Germinal center (tissue), 1 donor: ENCODE data around the gene LHPP.

ENCODE experiments used
- DNase-seq: peaks from one replicate; pipeline ENCODE4 v3.0.0; 2012; ENCODE audit warnings: mixed read lengths, low spot score

Gene LHPP

DNA sequence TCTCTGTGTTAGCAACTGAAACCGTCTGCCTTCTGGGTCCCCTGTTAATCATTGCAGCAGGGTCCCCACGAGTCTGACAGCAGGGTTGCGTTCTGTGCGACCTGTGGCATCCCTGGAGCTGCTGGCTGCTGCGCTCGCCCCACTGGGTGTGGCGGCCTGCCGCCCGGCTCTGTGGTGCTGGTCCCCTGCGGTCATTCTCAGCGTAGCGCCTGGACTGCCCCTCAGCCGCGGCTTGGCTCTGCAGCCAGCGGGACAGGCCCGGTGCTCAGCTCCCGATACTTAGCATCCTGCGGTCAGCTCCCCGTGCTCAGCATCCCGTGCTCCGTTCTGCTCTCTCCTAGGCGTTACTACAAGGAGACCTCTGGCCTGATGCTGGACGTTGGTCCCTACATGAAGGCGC, 35.0 kb downstream of the LHPP start:
- DNase-seq: no peak

DNA sequence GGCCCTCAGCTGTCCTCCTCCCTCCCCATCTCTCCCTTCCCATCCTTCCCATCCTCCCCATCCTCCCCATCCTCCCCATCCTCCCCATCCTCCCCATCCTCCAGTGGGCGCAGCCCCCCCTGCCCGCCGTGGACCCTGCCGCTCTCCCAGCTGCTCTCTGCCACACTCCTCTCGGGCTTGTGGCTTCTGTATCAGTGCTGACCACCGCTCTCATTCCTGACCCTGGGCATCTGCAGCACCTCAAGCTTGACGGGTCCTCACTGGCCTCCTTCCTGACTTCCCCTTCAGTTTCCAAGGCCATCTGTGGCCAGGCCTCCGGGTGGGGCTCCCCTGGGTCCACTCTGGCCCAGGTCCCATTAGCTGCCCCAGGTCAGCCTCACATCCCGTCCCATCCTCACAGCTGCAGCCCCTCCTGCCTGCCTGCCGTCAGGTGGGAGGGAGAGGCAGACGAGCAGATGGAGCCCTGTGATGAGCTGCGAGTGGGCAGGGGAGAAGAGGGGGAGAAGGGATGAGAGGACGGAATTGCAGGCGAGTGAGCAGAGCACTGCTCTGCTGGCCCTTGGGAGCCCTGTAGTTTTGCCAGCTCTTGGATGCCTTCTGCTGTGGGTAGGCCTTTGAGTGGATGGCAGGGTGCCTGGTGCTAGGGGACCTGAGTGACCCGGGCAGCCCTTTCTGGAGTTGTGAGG, 35.7 kb downstream of the LHPP start:
- DNase-seq: no peak

DNA sequence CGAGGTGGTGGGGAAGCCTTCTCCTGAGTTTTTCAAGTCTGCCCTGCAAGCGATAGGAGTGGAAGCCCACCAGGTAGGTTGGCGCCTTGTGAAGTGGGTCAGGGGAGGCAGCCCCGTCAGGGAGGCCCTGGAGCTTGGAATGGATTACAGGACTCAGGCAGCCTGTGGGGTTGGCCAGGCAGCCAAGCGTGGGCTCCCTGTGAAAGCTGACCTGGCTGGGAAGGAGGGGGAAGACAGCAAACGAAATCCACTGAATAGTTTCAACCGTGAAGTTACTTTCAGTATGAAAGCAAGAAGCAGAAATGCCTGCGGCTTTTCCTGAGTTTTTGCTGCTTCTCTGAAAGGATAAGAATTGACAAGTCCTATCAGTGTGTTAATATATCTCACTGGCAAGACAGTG, 36.4 kb downstream of the LHPP start:
- no peak for DNase-seq

DNA sequence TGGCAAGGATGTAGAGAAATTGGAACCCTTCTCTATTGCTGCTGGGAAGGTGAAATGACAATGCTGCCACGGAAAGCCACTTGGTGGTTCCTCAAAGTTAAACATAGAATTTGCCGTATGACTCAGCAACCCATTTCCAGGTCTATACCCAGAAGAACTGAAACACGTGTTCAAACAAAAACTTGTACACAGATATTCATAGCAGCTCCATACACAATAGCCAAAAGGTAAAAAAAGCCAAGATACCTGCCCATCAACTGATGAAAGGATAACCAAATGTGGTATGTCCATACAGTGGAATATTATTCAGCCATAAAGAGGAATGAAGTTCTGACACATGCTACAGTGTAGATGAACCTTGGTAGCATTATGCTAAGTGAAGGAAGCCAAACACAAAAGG, 39.1 kb downstream of the LHPP start:
- DNase-seq: no peak

DNA sequence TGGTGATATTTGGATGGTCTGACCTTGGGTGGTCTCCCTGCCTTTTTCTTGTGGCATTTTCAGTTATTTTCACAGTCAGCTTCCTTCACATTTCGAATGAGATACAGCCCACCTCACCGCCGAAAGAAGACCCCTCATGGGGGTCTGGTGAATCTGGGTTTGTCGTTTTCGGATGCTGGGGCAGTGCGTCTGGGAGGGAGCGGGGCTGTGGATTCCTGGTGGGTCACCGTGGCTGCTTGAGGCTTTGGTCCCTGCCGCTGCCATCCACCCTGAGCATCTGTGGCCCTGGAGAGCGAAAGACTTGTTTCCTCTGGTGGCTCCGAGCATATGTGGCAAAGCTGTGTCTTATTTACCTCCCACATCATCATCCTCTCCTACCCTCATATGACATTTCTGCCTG, 43.1 kb downstream of the LHPP start:
- no peak for DNase-seq

DNA sequence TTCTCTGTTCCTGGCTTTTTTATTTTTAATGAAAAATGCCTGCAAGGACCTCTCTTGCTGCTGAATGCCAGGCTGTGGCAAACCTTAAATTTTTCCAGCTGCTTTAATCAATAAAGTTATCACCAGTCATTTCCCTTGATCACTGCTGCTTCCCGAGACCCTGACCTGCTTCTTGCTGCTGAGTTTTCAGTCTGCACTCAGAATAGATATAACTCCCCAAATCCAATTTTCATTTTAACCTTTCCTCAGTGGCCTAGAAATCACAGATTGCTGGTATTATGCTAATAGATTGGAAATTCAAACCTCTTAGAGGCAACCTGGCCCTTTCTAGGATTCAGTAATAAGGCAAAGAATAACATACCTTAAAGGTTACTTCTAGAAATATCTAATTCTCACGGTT, 43.7 kb downstream of the LHPP start:
- no peak for DNase-seq

DNA sequence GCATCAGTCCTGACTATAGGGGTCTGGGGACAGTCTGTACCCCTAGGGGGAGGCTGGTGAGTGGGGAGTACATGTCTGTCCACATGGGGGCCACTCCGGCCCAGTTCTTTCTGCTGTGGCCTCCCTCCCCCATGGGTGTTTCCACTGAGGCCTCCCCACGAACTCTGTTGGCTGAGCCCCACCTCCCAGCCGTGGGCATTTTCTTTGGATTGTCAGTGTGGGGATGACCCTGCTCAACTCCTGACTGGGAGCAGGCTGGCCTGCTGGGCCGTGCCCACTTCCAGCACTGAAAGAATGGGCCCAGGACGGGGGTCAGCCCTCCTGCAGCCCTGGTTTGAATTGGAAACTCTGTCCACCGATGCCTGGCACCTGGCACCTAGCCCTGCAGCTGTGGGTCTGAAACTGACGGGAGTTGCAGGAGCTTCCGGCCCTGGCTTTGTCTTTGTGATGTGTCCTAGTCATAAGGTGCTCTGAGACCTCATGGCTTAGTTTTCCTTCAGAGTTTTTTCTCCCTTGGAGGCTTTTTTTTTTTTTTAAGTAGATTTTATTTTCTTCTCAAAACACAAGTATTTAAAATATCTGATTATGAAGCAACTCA, 46.5 kb downstream of the LHPP start:
- DNase-seq: no peak

DNA sequence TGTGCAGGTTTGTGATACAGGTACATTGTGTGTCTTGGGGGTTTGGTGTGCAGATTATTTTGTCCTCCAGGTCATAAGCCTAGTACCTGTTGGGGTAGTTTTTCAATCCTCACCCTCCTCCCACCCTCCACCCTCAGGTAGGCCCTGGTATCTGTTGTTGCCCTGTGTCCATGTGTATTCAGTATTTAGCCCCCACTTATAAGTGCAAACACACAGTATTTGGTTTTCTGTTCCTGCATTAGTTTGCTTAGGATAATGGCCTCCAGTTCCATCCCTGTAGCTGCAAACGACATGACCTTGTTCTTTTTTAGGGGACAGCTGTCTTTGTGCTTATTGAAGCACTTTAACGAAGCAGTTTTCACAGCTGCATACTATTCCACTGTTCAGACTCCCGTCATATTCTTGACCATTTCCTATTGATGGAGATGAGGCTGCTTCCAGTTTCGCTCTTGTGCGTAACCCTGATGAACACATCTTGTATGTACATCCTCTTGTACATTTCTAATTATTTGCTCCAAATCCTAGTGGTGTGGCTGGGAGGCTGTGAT, 47.4 kb downstream of the LHPP start:
- no peak for DNase-seq

DNA sequence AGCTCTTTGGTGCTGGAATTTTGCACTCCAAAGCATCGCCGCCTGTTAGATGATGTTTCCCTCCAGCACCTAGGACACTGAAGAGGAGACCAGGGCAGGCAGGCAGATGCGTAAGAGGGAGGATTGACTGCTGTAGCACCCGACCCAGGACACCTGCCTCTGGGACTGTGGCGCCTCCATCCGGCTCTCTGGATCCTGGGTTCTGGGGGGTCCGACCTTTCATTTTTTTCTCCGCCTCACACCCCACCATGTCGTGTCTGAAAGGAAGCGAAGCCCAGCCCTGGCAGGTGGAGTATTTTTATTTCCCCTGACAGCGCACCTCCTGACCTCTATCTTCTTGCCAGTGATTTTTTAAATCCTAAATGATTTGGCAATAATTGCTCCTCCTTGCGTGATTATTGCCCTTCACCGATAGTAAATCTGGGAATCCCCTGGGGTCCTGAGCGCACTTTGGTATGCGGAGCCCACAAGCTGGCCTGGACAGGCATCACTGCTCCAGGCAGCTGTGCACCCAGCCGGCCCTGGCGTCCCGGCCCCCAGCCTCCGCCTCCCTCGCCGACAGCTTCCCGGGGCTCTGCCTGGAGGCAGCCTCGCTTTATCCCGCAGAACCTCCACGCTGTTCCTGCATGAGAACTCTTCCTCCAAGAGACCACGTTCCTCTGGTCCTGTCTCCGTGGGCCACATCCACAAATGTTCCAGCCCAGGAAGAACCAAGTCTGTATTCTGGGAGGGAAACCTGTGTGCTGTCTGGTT, 48.4 kb downstream of the LHPP start:
- no peak for DNase-seq

DNA sequence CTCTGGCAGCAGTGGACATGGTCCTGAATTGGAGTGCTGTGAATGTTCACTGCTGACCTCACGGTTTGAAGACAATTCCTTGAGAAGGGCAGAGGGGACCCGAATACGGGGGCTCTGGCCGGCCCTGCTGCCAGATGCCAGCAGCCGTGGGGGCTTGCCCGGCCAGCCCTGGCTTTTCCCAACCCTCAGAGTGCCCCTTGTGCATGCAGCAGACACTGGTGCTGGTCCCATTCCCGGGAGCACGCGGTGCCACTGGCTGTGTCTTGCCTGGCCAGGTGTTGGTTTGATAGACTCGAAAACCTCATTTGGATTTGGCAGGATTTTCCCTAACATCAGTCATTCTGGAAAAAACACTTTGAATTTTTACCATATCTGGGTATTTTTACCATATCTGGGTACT, 49.1 kb downstream of the LHPP start:
- no peak for DNase-seq

- DNase-seq: no peak
These were observed 49.8 kb downstream of the LHPP start for GRCh38 chr10:124511205-124512039.

- no peak for DNase-seq
These were observed 50.4 kb downstream of the LHPP start for GRCh38 chr10:124512040-124512428.

GRCh38 chr10:124512600-124512999, 51.0 kb downstream of the LHPP start:
- no peak for DNase-seq

DNA sequence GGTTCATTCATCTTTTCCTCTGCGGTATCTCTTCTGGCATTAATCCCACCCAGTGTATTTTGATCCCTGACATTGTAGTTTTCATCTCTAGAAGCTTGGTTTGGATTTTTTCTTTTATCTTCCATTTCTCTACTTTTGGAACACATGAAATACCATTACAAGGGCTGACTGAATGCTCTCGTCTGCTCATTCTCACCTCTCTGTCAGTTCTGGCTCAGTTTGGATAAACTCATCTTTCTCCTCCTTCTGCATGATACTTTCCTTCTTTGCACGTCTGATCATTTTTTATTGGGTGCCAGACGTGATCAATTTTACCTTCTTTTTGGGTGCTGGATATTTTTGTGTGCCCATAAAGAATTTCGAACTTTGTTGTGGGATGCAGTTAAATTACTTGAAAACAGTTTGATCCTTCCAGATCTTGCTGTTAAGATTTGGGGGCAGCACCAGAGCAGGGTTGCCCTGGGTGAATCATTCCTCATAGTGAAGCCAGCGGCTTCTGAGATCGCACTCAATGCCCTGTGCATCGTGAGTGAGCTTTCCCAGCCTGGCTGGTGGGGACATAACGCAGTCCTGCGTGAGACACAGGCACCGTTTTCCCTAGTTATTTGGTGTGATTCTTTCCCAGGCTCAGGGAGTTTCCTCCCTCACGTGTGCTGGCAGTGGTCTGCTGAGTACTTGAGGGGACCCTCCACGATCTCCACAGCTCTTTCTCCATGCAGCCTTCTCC, 53.8 kb downstream of the LHPP start:
- DNase-seq: no peak

DNA sequence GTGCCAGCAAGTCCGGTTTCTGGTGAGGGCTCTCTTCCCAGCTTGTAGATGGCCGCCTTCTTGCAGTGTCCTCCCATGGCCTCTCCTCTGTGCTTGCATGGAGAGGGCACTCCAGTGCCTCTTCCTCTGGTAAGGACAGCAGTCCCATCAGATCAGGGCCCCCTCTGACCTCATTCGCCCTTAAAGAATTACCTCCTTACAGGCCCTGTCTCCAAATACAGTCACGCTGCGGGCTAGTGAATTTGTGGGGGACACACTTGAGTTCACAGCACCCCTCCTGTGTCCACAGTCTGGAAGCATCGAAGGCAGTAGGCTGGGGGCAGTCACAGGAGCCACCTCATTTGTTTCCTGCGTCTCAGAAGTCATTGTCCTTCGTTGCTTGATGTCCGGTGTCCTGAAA, 54.6 kb downstream of the LHPP start:
- DNase-seq: no peak

DNA sequence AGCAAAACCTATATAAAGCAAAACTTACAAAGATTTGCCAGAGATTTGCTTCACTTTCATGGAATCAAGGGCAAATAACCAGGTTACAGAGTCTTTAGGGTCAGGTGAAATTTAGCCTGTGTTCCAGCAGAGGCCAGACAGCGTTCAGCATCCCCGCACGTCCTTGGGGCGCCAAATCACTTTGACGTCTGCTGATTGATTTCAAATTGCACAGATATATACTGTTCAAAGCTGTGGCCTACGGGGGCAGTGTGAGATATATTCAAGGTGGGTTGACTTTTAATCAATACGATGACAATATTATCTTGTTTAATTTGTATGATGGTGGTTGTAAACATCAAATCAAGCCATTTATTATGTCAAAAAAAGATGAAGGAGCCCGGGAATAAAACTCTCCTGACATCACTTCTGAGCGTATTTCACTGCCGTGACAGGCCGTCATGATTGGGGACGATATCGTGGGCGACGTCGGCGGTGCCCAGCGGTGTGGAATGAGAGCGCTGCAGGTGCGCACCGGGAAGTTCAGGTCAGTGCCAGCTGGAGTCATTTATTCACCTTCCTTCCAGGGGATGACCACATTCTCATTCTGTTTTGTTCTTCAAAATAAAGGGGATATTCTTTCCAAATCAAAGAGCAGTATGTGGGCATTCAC, 55.2 kb downstream of the LHPP start:
- no peak for DNase-seq

DNA sequence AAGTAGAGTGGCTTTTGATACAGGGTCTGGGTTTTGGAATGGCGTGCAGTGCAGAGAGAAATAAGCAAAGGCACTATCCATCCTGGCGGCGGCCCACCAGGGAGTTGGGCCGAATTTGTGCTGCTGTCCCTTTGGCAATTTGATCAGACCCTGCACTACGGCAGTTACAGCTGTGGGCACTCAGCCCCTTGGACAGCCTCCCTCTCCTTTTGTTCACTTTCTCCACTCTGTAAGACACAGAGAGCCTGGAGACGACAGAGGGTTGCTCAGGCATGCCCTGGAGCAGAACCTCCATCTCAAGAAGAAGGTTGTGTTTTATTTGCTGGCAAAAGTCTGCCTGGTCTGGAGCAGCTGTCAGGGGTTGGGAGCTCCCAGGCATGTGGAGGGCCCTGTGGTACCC, 55.8 kb downstream of the LHPP start:
- DNase-seq: no peak

DNA sequence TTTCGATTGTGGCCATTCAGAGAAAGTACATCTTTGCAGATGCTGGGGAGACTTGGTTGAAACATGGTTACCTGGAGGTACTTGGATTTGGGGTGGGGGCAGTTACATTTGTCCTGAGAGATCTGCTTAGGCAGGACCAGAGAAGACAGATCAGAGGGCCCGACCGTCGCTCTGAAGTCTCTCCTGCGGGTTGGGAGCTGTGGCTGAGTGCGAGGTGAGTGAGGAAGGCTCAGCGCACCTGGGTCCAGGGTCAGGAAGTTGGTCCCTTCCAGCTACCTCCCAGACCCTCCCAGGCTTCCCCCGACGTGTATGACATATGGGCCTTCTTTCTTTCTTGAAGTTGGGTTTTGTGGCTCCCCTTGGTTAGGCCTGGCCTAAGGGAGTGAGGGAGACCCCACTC, 56.3 kb downstream of the LHPP start:
- no peak for DNase-seq

- no peak for DNase-seq
These were observed 56.7 kb downstream of the LHPP start for GRCh38 chr10:124518366-124518765.

- DNase-seq: no peak
These were observed 59.2 kb downstream of the LHPP start for GRCh38 chr10:124520558-124521428.
